HL-60 (cell line): ENCODE results near the gene ZNF226.
"Not testable (repeated sequence)": the region's sequence is repeated elsewhere in the genome, so short reads cannot be mapped to it uniquely, and the experiment has no call there.

ENCODE experiments used
- DNase-seq, 2 experiments: peaks; one replicate each; pipeline ENCODE4 v3.0.0-alpha.2; 2010 to 2020; ENCODE audit warnings: low read depth in 1 of 2, low spot score in 1 of 2
- H3K27ac ChIP-seq: fragments of 250-450 bp; sonication (Bioruptor Pico); replicated peaks from 2 replicates; pipeline ENCODE4 v1.5.1; 2020; ENCODE audit warnings: mild to moderate bottlenecking, moderate library complexity
- H3K27me3 ChIP-seq: fragments of 250-450 bp; sonication (Bioruptor Pico); 2 replicates; pipeline ENCODE4 v1.5.1; 2021; ENCODE audit warnings: mild to moderate bottlenecking, moderate library complexity; ENCODE audit not compliant: insufficient read depth, poor library complexity, severe bottlenecking
- H3K4me3 ChIP-seq: replicated peaks from 2 replicates; pipeline ENCODE4 v1.5.1; 2011; ENCODE audit warnings: mild to moderate bottlenecking, control low read depth, low read length; ENCODE audit not compliant: insufficient read depth
- GABPA ChIP-seq: IDR thresholded peaks from 2 replicates; pipeline ENCODE4 v1.6.1; 2012; ENCODE audit warnings: low read depth
- POLR2AphosphoS5 ChIP-seq: IDR thresholded peaks from 2 replicates; pipeline ENCODE4 v1.6.1; 2012; ENCODE audit warnings: low read depth
- REST ChIP-seq: IDR thresholded peaks from 2 replicates; pipeline ENCODE4 v1.6.1; 2012; ENCODE audit warnings: low read depth; ENCODE audit not compliant: insufficient replicate concordance
- SPI1 ChIP-seq: IDR thresholded peaks from 2 replicates; pipeline ENCODE4 v1.6.1; 2012; ENCODE audit warnings: low read depth, mild to moderate bottlenecking, borderline replicate concordance
- long read RNA-seq: library from polyadenylated mRNA; unstranded; transcript quantifications from one replicate; pipeline ENCODE4 v2.0.0, GENCODE V29; 2020
- TF ChIP-seq, protein P1 (sequence below): IDR thresholded peaks from one replicate; pipeline ENCODE4 v1.5.1; 2011; ENCODE audit warnings: low read length, control low read depth, inconsistent platforms; ENCODE audit not compliant: insufficient read depth

The ZNF226 gene
- long read RNA-seq, transcript ZNF226-218 (6 exons, 548 nt) = major isoform, 7 of 17 reads
- long read RNA-seq, partial matches to known transcripts = 3 of 17 reads
- long read RNA-seq, other reads (novel, unspliced or antisense) = 2 of 17 reads

DNA sequence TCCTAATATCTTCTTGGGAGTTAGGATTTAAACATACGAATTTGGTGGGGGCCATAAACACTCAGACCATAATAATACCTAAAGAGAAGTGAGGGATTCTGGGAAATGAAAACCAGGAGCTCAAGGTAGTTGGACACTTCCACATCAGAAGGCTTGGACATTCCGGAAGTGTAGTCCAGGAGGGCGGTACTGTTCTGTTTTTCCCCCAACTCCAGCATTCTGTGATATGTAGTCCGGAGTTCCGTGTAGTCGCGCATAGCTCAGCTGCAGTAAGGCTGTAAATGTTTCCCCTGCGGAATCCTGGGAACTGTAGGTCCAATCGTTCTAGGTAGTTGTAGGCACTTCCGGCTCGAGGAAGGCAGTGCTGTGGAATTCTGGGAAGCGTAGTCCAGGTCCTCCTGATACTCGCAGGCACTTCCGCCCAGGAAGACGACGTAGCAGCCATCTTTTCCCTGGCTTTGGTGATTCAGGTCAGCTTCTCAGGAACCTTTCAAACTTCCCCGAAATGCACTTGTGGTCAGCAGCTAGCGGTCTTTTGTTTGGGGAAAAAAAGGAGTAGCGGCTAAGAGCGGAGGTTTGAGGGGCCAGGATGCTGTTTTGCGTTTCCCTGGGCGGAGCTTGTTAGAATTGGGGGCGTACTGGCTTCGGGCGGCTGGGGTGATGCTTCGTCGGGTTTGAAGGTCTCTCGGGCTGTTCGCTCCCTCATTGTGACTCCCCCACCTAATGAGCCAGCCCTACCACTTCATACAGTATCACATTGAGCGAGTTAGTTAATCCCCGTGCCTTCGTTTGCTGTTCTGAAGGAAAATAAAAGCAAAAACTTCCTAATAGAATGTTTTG is at the start of gene ZNF226:
TSS of gene ZNF226 (plus strand) at position 428 of the 840 bp plus-strand sequence. CDS start 4,981 bp downstream, outside the sequence.
- TF ChIP-seq SPI1 = peak; percentile 79
- peak; percentile 93 for TF ChIP-seq GABPA
- TF ChIP-seq REST = no peak
- TF ChIP-seq POLR2AphosphoS5 = peak; percentile 63
- TF ChIP-seq, protein P1, sequence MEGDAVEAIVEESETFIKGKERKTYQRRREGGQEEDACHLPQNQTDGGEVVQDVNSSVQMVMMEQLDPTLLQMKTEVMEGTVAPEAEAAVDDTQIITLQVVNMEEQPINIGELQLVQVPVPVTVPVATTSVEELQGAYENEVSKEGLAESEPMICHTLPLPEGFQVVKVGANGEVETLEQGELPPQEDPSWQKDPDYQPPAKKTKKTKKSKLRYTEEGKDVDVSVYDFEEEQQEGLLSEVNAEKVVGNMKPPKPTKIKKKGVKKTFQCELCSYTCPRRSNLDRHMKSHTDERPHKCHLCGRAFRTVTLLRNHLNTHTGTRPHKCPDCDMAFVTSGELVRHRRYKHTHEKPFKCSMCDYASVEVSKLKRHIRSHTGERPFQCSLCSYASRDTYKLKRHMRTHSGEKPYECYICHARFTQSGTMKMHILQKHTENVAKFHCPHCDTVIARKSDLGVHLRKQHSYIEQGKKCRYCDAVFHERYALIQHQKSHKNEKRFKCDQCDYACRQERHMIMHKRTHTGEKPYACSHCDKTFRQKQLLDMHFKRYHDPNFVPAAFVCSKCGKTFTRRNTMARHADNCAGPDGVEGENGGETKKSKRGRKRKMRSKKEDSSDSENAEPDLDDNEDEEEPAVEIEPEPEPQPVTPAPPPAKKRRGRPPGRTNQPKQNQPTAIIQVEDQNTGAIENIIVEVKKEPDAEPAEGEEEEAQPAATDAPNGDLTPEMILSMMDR = no peak
- Histone ChIP-seq H3K4me3 (peak within 1 kb of the TSS; percentile 61), H3K27me3 (no peaks in the 10 kb centered on the region), H3K27ac (peak within 1 kb of the TSS; percentile 77)
- peak; percentile 98 to 99 for DNase-seq

GRCh38 chr19:44121162-44121561 is 43.7 kb upstream of the ZNF226 start:
- H3K27ac ChIP-seq, H3K4me3 ChIP-seq, H3K27me3 ChIP-seq, DNase-seq: not testable (repeated sequence)

DNA sequence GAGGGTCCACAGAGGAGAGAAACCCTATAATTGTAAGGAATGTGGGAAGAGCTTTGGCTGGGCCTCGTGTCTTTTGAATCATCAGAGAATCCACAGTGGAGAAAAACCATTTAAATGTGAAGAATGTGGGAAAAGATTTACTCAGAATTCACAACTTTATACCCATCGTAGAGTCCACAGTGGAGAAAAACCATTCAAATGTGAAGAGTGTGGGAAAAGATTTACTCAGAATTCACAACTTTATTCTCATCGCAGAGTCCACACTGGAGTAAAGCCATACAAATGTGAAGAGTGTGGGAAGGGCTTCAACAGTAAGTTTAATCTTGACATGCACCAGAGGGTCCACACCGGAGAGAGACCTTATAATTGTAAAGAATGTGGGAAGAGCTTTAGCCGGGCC is 32.9 kb upstream of the ZNF226 start:
- no peak for DNase-seq
- TF ChIP-seq REST (no peak), GABPA (no peak), POLR2AphosphoS5 (no peak), SPI1 (no peak)
- TF ChIP-seq, protein P1 = no peak
- no peaks in the 10 kb centered on the region for H3K27me3 ChIP-seq

DNA sequence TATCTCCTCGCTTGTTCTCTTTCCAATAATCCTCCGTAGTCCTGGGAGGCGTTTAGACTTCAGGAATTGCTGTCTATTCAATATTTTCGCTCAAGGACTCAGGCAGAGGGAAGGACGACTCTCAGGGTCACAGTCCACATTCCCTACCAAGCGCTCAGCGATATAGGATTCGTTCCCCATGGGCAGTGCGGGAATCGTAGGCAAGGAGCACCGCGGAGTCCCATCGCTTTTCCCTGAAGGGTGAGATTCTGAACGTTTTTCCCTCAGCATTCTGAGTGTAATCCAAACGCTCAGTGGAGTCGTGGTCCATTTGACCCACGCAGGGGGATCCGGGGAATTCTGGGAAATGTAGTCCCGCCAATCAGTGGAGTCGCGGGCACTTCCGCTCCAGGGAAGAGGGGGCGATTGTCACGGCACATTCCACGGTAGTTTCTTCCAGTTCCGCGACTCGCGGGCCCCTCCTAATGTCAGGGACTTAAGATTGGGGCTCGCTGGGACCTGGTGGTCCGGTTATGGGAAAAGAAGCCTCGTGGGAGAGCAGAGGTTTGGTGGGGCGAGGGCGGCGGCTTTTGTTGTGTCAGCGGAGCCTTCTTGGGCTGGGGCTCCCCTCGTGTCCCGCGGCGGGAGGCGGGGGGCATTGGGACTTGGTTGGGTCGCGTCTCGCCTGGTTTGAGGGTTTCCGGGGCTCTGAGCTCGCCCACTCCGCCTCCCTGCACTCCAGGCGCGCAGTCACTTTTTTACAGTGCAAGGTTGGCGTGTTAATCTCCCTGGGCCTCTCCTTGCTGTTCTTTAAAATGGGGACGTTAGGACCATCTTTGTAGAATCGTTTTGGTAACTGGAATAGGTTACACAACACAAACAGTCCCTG is 23.5 kb upstream of the ZNF226 start, which contains the start of gene ZNF234:
TSS of gene ZNF234 (plus strand) at position 364 of the 868 bp plus-strand sequence. CDS start 3,079 bp downstream, outside the sequence.
- TF ChIP-seq GABPA = peak; percentile 66
- peak; percentile 63 for TF ChIP-seq POLR2AphosphoS5
- TF ChIP-seq, protein P1 = no peak
- peak; percentile 86 for TF ChIP-seq SPI1
- peak; percentile 50 to 80 for DNase-seq
- H3K27ac ChIP-seq = peak within 1 kb of the TSS; percentile 82
- H3K27me3 ChIP-seq = no peaks in the 10 kb centered on the region
- peak within 1 kb of the TSS; percentile 92 for H3K4me3 ChIP-seq

More for the DNA sequence above, 32.9 kb upstream of the ZNF226 start:
- Histone ChIP-seq H3K27ac (no peak overlapping the region), H3K4me3 (no peak overlapping the region)
